DMS 273 treated with DMSO at 0.1 percent for 48 hours (cell line): ENCODE measurements around the gene NUP160.
"Not testable (repeated sequence)": the region's sequence is repeated elsewhere in the genome, so short reads cannot be mapped to it uniquely, and the experiment has no call there.

ENCODE experiments used
- DNase-seq: peaks from one replicate; lab custom pipeline; 2025; lab: John Stamatoyannopoulos, UW

NUP160 gene

DNA sequence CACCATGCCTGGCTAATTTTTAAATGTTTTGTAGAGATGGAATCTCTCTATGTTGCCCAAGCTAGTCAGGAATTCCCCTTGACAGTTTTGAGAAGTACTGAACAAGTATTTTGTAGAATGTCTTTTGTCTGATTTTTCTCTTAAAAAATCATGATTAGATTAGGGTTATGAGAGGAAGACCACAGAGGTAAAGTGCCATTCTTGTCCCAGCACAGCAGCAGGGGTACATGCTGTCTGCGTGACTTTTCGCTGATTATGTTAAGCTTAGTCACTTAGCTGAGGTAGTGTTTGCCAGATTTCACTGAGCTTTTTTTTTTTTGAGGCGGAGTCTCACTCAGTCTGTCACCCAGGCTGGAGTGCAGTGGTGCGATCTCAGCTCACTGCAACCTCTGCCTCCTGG, 13.6 kb upstream of the NUP160 start:
- no peak for DNase-seq

DNA sequence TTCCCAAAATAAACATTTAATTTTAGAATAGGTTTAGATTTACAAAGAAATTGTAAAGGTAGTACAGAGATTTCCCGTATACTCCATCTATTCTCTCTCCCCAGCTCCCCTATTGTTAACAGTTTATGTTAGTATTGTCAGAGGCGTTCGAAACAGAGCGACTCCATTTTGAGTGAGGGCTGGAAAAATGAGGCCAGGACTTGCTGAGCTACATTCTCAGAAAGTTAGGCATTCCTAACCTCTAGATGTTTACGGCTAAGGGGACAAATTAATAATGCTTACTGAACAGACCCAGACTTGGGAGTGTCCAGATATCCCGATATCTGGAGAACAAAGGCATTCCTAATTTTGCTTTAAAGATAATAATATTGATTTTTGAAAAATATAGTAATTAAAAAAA, 12.4 kb upstream of the NUP160 start:
- DNase-seq, result no peak

DNA sequence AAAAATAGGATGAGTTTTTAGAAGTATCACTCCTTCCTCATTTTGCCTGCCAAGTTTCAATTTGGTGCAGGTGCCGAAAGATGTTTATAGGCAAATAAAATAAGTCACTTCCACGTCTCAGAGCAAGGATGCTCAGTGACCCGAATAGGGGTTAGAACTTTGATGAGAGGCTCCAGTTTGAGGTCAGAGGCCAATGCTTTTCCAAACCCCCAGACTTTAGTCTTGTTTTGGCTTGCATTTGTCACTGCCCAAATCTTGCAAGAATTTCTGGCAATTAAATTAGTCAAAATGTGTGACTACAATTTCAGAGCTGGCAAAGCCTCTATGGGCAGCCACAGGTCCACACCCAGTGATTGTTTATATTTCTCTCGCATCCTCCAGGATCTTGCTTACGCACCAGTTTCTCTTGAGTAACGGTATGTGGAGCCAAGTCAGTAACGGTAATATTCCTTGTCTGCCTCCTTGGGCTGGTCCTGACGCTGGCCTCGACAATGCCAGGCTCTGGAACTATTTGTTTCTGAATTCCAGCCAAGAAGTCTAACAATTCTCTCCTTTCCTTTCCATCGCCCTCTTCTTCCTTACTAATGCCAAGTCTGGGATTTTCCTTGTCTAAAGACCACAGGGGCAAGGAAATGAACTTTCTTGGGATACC, 9.9 kb upstream of the NUP160 start:
- DNase-seq, result no peak

DNA sequence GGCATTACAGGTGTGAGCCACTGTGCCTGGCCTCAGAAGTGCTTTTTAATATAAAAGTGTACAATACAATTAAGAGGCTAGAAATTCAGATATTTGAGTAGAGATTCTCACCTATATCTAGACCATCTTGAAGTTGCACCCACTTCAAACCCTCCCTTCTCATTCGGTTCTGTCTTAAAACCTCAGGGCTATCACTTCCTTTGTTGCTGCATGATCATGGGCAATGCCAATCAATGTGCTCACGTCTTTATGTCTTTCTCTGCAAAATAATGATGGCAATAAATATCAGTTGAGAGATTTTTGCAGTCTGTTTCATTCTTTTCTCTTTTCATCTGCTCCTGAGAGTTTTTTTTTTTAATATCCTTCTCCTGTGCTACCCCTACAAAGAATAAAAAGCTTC, 9.3 kb upstream of the NUP160 start:
- DNase-seq, result no peak

DNA sequence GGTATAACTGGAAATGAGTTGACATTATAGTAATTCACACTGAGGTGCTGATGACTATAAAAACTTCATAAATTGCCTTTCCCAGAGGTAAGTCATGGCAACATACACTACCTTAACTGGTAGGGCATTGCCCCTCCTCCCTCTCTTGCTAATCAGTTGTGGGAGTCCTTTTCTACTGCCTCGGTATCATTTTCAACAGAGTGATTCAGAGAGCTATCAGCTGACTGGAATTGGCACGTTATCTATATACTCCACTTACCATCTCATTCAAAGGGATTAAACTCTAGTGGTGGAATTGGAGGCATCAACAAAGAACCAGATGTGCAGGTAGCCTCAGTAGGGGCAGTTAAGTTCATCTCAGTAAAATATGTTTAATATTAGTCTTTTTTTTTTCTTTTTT, 8.0 kb upstream of the NUP160 start:
- DNase-seq, result no peak

DNA sequence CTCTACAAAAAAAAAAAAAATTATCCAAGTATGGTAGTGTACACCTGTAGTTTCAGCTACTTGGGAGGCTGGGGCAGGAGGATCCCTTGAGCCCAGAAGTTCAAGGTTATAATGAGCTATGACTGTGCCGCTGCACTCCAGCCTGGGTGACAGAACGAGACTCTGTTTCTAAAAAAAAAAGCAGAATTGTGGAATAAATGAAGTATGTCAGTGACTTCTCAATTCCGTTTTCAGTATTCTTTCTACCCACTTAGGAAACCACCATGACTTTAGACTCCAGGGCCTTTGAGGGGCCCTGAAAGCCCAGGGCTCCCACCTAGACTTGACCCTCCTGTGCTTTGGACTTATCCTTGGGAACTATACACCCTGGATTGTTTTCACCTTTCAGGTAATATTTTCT, 6.5 kb upstream of the NUP160 start:
- no peak for DNase-seq

DNA sequence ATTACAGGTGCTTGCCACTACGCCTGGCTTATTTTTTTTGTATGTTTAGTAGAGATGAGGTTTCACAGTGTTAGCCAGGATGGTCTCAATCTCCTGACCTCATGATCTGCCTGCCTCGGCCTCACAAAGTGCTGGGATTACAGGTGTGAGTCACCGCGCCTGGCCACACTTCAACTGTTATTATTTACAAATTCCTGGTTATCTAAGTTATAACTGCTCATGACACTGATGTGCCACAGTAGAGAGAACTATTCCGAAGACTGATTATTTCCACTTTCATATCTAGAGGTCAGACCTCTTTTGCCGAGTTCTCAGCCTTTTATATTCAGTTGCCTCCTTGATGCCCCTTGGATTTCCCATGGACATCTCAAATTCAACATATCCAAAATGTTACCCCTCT, 3.9 kb upstream of the NUP160 start:
- no peak for DNase-seq

DNA sequence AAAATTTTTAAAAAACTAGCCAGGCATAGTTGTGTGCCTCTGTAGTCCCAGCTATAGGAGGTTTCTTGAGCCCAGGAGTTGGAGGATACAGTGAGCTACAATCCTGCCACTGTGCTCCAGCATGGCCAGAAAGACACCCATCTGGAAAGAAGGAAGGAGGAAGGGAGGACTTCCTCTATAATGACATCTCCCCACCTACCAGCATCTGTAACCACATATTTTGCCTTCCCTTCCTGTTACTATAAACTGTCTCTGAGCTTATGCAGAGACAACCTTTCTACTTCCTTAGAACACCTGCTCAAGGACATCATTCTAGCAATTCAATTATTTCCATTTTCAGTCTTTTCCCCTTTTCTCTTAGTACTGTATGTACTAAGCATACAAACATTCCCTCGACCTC, 2.2 kb upstream of the NUP160 start:
- DNase-seq, result no peak

DNA sequence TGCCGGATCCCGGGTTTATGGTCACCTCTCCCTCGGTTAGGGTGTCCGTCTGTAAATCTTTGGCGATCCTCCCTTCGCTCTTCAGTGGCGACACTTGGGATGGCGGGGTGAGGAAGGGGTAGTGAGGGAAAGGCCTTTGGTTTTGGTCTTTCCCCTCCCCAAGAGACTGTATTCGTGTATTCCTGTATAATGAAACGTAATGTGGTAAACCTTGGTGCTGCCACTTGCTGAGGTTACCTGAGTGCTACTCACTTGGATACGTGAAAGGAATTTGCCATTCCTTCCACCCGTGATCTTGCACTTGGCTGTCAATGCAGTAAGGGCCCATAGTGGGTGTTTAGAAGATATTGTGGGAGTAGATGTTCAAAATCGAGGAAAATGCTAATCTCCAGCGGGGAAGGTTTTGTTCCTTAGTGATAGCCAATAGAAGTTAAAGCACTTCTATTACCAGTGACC, 578 bp upstream of the NUP160 start:
- DNase-seq, result no peak

DNA sequence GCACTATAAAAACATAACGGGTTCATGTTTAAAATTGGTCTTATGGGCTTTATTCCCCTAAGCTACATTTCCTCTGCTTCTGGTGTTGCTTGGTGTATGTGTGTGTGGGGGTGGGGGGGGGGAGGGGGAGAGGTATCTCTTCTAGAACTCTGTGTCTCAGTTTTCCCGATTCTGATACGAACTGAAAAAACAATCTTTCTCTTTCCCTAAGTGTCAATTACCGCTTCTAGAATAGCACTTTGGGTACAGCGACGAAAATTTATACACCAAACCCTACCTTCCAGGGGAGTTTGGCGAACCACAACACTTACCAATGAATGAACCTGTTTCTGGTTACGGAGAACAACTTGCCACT, 636 bp downstream of the NUP160 start:
- DNase-seq, result no peak

DNA sequence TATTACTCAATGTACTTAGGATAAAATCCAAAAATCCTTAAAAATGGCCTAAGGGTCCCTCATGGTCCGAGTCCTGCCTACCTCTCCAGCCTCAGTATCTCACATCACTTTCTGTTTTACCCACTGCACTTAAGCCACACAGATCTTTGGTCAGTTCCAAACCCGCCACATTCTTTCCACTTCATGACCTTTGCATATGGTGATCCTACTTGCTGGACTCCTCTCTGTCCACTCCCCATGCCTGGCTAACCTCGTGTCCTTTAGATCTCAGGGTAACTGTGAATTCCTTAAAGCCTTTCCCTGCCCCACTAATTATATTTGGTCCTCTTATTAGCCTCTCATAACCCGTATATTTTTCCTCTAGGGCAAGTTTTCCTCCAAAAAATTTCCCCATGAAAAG, 1.2 kb downstream of the NUP160 start:
- DNase-seq, result no peak

DNA sequence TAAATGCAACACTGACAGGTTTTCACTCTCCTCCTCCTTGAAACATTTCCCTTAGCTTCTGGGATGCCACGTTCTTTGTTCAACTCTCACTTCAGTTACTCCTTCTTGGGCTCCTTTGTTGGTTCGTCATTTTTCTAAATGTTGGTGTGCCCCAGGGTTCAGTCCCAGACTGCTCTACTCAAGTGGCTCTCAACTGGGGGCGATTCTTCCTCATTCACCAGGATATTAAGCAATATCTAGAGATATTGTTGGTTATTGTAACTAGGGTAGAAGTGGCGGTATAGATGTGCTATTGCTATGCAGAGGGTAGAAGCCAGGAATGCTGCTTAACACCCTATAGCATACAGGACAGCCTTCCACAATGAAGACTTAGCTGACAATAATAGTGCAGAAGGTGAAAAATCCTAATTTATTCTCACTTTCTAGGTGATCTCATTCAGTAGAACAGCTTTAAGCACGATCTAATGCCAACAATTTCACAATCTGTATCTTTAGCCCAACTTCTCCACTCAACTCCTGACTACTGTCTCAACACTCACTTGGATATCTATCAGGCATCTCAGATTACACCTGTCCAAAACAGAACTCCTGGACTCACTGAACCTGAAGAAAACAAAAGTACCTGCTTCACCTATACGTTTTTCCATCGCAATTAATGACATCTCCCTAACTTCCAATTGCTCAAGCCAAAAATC, 4.6 kb downstream of the NUP160 start:
- no peak for DNase-seq

DNA sequence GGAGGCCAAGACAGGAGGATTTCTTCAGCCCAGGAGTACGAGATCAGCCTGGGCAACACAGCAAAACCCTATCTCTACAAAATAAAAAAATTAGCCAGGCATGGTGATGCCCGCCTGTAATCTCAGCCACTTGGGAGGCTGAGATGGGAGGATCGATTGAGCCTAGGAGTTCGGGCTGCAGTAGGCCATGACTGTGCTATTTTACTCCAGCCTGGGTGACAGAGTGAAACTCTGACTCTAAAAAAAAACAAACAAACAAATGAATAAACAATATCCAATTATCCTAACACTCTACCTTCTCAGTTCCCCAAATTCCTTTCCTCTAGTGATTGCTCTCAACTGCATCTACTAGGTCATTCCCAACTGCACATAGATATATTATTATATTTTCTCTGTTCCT, 5.4 kb downstream of the NUP160 start:
- no peak for DNase-seq

DNA sequence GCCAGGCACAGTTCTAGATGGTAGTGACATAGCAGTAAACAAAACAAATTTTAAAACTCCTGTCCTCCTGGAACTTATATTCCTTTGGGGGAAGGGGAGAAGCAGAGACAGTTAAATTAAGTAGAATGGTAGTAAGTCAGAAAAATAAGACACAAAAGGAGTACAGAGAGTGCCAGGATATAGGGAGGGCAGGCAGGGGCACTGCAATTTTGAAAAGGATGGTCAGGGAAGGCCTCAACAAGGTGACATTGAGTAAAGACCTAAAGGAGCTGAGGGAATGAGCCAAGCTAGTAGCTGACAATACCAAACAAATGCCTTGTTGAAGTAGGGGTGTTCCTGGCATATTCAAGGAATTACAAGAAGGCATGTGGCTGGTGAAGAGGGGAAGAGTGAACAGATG, 10.2 kb downstream of the NUP160 start:
- DNase-seq, result no peak

DNA sequence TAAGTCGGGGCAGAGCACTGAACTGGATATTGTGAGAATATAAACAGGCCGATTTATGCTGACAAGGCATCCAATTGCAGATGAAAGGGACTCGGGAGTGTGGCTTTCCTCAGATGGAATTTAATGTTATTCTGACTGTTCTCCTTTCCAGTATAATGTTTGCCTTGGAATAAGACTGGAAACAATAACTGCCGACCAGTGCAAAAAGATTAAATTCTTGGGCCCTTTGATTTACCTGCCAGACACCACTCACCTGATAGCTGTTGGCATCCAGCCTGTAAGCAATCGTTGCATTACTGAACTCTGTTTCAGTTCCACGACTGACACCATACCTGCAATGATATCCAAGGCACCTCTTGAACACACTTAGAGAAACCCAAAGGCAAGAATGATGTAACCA, 10.9 kb downstream of the NUP160 start:
- no peak for DNase-seq

DNA sequence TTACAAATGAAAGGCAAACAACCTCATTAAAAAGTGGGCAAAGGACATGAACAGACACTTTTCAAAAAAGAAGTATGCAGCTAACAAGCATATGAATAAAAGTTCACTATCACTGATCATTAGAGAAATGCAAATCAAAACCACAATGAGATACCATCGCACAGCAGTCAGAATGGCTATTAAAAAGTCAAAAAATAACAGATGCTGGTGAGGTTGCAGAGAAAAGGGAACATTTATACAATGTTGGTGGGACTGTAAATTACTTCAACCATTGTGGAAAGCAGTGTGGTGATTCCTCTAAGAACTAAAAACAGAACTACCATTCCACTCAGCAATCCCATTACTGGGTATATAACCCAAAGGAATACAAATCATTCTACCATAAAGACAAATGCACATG, 18.1 kb downstream of the NUP160 start:
- not testable (repeated sequence) for DNase-seq

DNA sequence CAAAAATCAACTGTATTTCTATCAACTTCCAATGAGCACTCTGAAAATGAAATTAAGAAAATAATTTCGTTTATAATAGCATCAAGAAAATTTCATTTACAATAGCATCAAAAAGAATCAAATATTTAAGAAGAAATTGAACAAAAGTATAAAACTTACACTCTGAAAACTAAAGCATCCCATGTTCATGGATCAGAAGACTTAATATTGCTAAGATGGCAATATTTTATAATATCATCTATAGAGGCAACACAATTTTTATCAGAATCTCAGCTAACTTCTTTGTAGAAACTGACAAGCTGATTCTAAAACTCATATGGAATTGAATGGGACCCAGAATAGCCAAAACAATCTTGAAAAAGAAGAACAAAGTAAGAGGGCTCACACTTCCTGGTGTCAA, 19.9 kb downstream of the NUP160 start:
- no peak for DNase-seq

DNA sequence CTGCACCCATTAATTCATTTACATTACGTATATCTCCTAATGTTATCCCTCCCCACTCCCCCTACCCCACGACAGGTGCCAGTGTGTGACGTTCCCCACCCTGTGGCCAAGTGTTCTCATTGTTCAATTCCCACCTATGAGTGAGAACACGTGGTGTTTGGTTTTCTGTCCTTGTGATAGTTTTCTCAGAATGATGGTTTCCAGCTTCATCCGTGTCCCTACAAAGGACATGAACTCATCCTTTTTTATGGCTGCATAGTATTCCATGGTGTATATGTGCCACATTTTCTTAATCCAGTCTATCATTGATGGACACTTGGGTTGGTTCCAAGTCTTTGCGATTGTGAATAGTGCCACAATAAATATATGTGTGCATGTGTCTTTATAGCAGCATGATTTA, 25.5 kb downstream of the NUP160 start:
- not testable (repeated sequence) for DNase-seq

DNA sequence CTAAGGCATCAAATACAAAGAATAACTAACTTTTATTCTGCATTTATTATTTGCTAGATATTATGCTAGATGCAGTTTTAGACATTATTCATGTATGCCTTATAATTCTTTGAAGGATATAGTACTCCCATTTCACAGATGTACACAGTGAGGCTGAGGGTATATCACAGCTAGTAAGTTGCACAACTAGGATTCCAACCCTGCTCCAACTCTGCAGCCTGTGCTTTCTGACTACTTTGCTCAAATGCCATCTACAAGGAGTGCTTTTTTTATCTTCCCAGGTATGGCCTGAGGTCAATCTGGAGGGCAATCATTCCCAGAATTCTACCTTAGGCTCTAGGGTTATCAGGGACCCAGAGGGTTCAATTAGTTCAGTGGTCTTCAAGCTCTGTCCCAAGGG, 28.4 kb downstream of the NUP160 start:
- no peak for DNase-seq

DNA sequence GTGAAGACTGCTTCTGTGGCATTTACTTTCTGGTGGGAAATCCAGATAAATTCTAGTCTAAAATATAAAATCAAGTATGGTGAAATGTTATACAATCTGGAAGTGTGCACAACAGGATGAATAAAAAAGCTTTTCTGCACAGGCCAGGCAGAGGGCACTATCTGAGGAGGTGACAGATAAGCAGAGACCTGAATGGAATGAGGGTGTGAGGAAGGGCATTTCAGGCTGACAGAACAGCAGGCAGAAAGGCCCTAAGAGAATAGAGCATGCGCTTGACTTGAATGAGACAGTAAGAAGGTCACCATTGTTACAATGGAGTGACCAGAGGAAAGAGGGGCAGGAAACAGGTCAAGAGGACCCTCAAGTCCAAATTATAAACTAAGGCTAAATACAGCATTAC, 47.4 kb downstream of the NUP160 start:
- DNase-seq, result no peak

DNA sequence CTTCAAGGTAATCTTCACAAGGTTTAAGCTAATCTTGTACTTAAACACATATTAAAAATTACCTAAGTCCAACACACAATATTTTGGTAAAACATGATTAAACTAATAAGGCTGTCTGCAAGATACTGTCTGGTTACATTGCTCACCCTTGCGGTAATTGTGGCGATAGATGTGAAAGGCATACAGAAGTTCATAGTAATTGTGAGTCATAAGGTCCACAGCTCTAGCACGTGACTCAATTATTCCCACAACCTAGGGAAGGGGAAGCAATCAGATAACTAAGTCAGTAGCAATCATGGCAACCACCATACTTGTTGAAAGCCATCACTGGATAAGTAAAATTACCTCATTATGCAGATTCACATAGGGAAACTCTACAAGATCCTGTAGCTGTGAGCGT, 50.5 kb downstream of the NUP160 start:
- no peak for DNase-seq

DNA sequence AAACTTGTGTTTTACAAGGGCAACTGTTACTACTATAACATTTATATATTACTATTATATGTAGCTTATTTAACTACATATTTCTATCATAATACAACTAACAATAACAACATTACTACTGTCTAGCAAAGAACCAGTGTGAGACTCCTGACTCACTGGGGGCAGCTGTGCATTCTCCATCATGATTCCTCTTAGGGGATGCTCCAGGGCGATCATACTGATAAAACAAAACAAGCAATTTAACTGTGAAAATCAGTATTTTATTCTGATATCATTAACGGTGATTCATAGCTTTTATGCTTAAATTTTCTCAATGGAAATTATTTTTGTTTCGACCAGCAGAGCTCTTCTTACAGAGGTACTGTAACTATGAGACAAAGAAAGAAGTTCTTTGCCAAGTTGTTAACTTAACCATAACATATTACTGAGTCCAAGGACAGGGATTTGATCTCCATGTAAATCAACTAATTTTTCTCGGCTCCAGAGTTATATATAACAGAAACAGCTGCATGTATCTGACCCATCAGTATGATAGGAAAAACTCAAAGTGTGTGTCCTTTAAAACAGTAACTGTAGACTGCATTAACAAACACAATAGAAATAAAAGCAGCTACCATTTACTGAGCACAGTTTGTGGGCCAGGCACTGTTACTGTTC, 56.2 kb downstream of the NUP160 start:
- DNase-seq, result no peak

DNA sequence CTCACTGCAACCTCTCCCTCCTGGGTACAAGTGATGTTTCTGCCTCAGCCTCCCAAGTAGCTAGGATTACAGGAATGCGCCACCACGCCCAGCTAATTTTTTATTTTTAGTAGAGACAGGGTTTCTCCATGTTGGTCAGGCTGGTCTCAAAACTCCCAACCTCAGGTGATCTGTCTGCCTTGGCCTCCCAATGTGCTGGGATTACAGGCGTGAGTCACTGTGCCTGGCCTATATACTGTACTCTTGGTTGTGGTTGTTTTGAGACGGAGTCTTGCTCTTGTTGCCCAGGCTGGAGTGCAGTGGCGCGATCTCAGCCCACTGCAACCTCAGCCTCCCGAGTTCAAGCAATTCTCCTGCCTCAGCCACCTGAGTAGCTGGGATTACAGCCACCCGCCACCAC, 58.1 kb downstream of the NUP160 start:
- DNase-seq, result not testable (repeated sequence)

DNA sequence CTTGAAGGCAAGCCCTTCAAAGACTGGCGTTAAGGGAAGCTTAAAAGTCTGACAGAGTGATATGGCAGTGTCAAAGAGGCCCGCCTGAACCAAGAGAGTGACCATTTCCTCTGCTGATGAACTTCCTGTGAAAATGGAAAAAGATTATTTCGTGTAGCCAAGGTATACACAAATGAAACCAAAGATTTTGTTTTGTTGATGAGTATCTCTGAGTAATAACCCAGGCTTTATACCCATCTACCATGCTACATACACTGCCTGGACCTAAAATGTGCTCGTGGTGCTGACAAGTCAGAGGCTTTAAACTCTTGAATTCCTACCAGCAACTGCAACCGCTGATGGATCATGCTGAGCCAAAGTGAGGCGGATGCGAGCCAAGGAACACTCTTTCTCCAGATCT, 60.0 kb downstream of the NUP160 start:
- no peak for DNase-seq
